ENCODE measurements around the gene HSF5. TPM values are rescaled to one million over a fixed set of nuclear protein-coding genes. Genes with fewer than 3 reads are reported as not detected.

HSF5 gene
- total and polyA plus RNA-seq, 10 donors, result 0.57 to 1.7 (median 1.2) TPM

DNA sequence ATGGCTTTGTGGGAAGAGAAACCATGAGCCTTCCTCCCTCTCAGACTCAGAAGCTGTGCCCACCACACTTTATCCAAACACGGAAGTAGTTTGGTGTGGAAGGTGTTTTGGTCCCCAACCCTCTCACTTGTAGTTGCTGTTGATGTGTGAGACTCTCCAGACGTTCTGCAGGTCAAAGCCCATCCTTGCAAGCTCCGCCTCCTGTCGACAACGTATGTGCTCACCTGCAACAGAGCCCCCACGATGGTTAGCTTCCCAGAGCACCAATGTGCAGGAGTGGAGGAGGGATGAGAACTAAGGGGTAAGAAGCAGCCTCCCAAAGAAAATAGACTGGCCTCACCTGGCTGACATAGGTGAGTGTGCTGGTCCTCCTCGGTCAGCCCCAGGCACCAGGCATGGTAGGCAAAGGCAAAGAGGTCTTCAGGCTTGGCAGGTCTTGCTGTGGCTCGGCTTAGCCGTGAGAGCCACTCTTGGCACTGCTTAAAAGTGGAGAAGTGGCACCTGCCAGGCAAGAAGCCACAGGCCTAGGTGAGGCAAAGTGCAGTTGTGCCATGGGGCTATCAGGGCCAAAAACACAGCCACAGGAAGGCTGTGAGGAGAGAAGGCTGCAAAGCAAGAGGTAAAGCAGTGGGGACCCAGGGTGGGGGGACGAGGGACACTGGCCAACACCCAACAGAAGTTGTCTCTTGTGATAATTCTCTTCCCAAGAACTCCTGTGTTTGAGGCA, 20.3 kb upstream of the HSF5 start:
- H3K4me3 ChIP-seq, result no peak overlapping the region
- H3K9me3 ChIP-seq, result no peaks in the 10 kb centered on the region
- TF ChIP-seq POLR2AphosphoS5 (IDR thresholded peaks at IDR 0.05) (no peak), POLR2A (IDR thresholded peaks at IDR 0.05) (no peak), CTCF (IDR thresholded peaks at IDR 0.05 in 8 of 11, conservative IDR thresholded peaks at IDR 0.05 in 3 of 11) (no peak)
- 88 to 96% (median 92%) methylated on average over 10 of the region's 10 CpGs for WGBS, 5 donors
- intact Hi-C loops (cut with DNase I; ENCODE audit: low total_unique reads), result no loop called here
- peaks cover 0 to 98% (median 86%) of the 10 kb centered on the region in 6 donors for H3K36me3 ChIP-seq
- peaks cover 8 to 73% (median 33%) of the 10 kb centered on the region in 6 donors for H3K4me1 ChIP-seq
- no peaks in the 10 kb centered on the region for H3K27me3 ChIP-seq (replicated peaks in 1 of 7)
- no peak for DNase-seq
- H3K27ac ChIP-seq, result no peak overlapping the region

- Histone ChIP-seq H3K27ac (peak overlapping the region in 6 of 8 donors; percentile 53 to 90 (median 80)), H3K4me3 (no peak overlapping the region), H3K4me1 (peaks cover 0 to 61% (median 20%) of the 10 kb centered on the region in 6 donors), H3K9me3 (no peaks in the 10 kb centered on the region), H3K36me3 (peaks cover 0 to 100% (median 95%) of the 10 kb centered on the region in 6 donors), H3K27me3 (replicated peaks in 1 of 7) (no peaks in the 10 kb centered on the region)
- peak in 2 of 3 donors; percentile 14 to 65 for TF ChIP-seq POLR2AphosphoS5 (IDR thresholded peaks at IDR 0.05)
- no peak for TF ChIP-seq POLR2A (IDR thresholded peaks at IDR 0.05)
- intact Hi-C loops (cut with DNase I; ENCODE audit: low total_unique reads), result no loop called here
- WGBS, 5 donors, result 64 to 92% (median 81%) methylated on average over 12 to 13 of the region's 13 CpGs
- peak; percentile 83 for DNase-seq
These were observed 19.0 kb upstream of the HSF5 start for GRCh38 chr17:58507123-58507634.

GRCh38 chr17:58506354-58507080, 18.3 kb upstream of the HSF5 start:
- peaks cover 0 to 100% (median 96%) of the 10 kb centered on the region in 6 donors for H3K36me3 ChIP-seq
- H3K27ac ChIP-seq, result peak overlapping the region in 6 of 8 donors; percentile 29 to 90 (median 80)
- TF ChIP-seq CTCF (IDR thresholded peaks at IDR 0.05 in 8 of 11, conservative IDR thresholded peaks at IDR 0.05 in 3 of 11) (no peak), POLR2A (IDR thresholded peaks at IDR 0.05) (no peak), POLR2AphosphoS5 (IDR thresholded peaks at IDR 0.05) (no peak)
- DNase-seq, result no peak
- H3K9me3 ChIP-seq, result no peaks in the 10 kb centered on the region
- H3K27me3 ChIP-seq (replicated peaks in 1 of 7), result no peaks in the 10 kb centered on the region
- H3K4me1 ChIP-seq, result peaks cover 0 to 54% (median 20%) of the 10 kb centered on the region in 6 donors
- WGBS, 5 donors, result 89 to 99% (median 94%) methylated on average over 7 of the region's 7 CpGs
- intact Hi-C loops (cut with DNase I; ENCODE audit: low total_unique reads), result no loop called here
- H3K4me3 ChIP-seq, result no peak overlapping the region

DNA sequence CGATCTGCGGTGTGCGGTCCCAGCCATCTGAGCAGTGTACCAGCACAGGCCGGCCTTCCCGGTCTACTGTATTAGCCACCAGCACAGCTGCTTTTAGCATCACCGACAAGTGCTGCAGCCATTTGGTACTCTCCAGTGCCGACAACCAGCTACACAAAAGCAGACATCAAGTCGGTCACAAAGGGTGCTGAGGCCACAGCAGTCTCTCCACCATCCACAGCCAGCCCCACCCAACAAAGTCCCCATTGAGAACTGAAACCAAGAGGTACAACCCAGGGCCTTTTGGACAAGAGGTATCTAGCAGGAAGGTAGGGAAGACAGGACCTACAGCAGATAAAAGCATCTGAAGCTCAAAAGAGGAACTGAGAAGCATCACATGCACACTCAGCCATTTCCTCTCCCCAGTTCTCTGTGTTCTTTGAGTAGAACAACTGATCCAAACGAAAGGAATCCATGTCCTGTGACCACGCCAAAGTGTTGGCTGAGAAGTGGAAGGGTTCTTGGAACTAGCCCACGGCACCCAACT, 16.7 kb upstream of the HSF5 start:
- intact Hi-C loops (cut with DNase I; ENCODE audit: low total_unique reads), result no loop called here
- 67 to 76% (median 73%) methylated on average over 11 of the region's 11 CpGs for WGBS, 5 donors
- Histone ChIP-seq H3K27ac (peak overlapping the region; percentile 38 to 90 (median 79)), H3K4me1 (peaks cover 0 to 52% (median 20%) of the 10 kb centered on the region in 6 donors), H3K27me3 (replicated peaks in 1 of 7) (no peaks in the 10 kb centered on the region), H3K4me3 (peak overlapping the region in 1 of 8 donors; percentile 19), H3K9me3 (no peaks in the 10 kb centered on the region), H3K36me3 (peaks cover 0 to 100% (median 96%) of the 10 kb centered on the region in 6 donors)
- TF ChIP-seq POLR2A (IDR thresholded peaks at IDR 0.05) (no peak), POLR2AphosphoS5 (IDR thresholded peaks at IDR 0.05) (peak in 1 of 3 donors; percentile 54), CTCF (IDR thresholded peaks at IDR 0.05 in 8 of 11, conservative IDR thresholded peaks at IDR 0.05 in 3 of 11) (no peak)
- no peak for DNase-seq

Data from spleen (tissue), 11 donors.